IPS-11a (cell line): ENCODE results near the gene ILRUN.
"Not testable (repeated sequence)": the region's sequence is repeated elsewhere in the genome, so short reads cannot be mapped to it uniquely, and the experiment has no call there.

ENCODE experiments used
- H3K4me3 ChIP-seq: one replicate; pipeline ENCODE4 v1.5.1; 2013; ENCODE audit warnings: low read depth, low read length, control low read depth

The ILRUN gene

GRCh38 chr6:34696739-34697543 is at the start of gene ILRUN:
Gene ILRUN (minus strand): TSS chr6:34696767. CDS start chr6:34696603, 164 bp downstream.
- peak within 1 kb of the TSS; percentile 94 for H3K4me3 ChIP-seq

- H3K4me3 ChIP-seq, result no peak overlapping the region
Observed at GRCh38 chr6:34745277-34746103, 48.9 kb upstream of the ILRUN start.

- H3K4me3 ChIP-seq, result not testable (repeated sequence)
Observed at GRCh38 chr6:34744294-34744647, 47.7 kb upstream of the ILRUN start.

- no peak overlapping the region for H3K4me3 ChIP-seq
Observed at GRCh38 chr6:34743625-34744293, 47.2 kb upstream of the ILRUN start.

DNA sequence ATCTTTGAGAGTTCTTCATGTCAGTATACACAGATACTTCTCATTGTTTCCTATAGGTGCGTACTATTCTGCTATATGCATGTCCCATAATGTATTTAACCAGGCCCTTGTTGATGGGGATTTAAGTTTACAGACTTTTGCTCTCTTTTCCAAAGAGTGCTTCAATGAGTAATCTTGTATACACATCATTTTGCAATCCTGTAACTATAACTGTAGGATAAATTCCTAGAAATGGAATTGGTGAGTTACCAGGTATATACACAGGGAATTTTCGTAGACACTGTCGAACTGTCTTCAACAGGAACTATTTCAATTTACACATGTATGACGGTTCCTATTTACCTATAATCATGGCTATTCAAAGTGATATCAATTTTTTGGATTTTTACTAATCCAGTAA is 45.5 kb upstream of the ILRUN start:
- H3K4me3 ChIP-seq, result no peak overlapping the region

GRCh38 chr6:34736823-34737222 is 40.3 kb upstream of the ILRUN start:
- no peak overlapping the region for H3K4me3 ChIP-seq

DNA sequence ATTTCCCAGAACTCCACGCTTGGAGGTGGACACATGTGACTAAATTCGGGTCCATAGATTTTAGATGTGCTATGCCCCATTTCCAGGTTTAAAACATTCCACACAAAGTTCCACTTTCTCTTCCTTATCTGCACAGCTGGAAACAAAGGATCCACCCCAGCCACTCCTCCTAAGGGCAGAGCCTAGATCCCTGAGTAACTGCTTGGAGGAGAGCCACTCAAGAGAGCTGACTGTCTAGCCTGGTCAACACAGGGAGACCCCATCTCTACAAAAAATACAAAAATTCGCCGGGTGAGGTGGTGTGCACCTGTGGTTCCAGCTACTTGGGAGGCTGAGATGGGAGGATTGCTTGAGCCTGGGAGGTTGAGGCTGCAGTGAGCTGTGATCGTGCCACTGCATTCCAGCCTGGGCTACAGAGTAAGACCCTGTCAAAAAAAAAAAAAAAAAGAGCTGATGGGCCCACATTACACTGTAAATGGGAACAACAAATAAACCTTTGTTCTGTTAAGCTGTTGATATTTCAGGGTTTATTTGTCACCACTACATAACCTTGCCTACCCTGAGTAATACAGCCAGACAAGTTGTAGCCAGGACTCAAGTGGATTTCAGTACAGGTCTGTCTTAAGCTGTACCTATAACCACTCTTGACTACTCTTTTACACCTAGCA is 35.0 kb upstream of the ILRUN start:
- no peak overlapping the region for H3K4me3 ChIP-seq

GRCh38 chr6:34729631-34730470 is 33.3 kb upstream of the ILRUN start:
- no peak overlapping the region for H3K4me3 ChIP-seq

GRCh38 chr6:34726055-34726454 is 29.5 kb upstream of the ILRUN start:
- H3K4me3 ChIP-seq, result no peak overlapping the region

GRCh38 chr6:34723203-34723602 is 26.6 kb upstream of the ILRUN start:
- no peak overlapping the region for H3K4me3 ChIP-seq

DNA sequence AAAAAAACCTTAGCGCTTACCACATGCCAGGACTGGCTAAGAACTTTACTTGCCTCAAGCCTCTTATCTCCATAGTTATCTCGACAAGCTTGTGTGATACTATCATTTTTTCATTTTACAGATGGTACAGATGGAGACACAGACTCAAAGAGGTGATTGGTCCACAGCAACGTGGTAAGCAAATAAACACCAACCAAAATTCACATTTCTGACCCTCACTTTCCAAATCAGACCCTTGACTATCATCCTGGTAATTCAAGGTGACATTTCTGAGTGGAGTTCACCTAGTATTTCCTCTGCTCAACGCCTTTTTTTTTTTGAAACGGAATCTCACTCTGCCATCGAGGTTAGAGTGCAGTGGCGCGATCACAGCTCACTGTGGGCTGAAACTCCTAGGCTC is 25.9 kb upstream of the ILRUN start:
- H3K4me3 ChIP-seq, result no peak overlapping the region

- H3K4me3 ChIP-seq, result not testable (repeated sequence)
Observed at GRCh38 chr6:34720160-34720559, 23.6 kb upstream of the ILRUN start.

GRCh38 chr6:34719646-34720045 is 23.1 kb upstream of the ILRUN start:
- H3K4me3 ChIP-seq, result not testable (repeated sequence)

DNA sequence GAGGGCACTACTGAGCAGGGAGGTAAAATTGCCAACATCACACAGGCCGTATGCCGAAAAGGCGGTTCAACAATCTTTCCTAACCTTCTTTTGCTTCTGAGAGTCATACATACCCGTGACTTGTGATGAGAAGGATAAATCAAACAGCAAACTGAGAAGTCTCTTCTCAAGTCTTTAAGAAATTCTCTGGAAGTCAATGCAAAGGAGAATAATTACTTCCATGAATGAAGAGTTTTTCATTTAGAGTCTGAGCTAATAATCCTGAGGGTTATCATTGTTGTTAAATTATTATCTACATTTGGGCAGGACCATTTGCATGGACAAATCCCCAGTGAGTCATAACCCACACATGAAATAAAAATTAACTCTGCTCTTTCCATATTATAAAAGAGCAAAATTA is 22.4 kb upstream of the ILRUN start:
- H3K4me3 ChIP-seq, result no peak overlapping the region

DNA sequence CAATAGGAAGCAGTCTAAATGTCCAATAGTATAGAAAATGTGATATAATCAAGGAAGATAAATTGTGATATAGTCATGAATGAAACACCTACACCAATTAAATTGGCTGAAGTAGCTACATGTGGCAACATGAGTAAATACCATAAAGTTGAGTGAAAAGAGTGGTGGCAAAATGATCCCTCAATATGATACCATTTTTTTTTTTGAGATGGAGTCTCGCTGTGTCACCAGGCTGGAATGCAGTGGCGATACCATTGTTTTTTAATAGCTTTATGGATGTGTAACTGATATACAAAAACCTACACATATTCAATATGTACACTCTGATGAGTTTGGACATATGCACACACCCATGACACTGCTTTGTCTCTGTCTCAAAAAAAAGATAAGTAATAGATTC is 20.9 kb upstream of the ILRUN start:
- H3K4me3 ChIP-seq, result no peak overlapping the region

DNA sequence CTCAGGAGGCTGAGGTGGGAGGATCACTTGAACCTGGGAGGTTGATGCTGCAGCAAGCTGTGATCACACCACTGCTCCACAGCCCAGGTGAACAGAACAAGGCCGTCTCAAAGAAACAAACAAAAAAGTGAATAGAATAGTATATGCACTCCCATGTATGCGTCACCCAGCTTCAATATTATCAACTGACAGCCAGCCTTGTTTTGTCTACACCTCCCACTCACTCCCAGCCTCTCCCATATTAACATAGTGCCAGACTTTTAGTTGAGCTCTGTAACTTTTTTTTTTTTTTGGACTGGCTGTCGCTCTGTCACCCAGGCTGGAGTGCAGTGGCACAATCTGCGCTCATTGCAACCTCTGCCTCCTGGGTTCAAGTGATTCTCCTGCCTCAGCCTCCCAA is 18.1 kb upstream of the ILRUN start:
- H3K4me3 ChIP-seq, result no peak overlapping the region

DNA sequence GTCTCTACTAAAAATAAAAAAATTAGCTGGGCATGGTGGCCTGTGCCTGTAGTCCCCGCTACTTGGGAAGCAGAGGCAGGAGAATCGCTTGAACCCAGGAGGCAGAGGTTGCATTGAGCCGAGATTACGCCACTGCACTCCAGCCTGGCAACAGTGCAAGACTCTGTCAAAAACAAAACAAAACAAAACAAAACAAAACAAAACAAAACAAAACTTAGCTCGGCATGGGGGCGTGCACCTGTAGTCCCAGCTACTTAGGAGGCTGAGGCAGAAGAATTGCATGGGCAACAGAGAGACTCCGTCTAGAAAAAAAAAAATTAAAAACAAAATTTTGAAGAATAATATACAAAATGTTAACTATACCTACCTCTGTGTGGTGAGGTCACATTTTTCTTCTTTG is 16.3 kb upstream of the ILRUN start:
- H3K4me3 ChIP-seq, result not testable (repeated sequence)

GRCh38 chr6:34709386-34709785 is 12.8 kb upstream of the ILRUN start:
- H3K4me3 ChIP-seq, result no peak overlapping the region

DNA sequence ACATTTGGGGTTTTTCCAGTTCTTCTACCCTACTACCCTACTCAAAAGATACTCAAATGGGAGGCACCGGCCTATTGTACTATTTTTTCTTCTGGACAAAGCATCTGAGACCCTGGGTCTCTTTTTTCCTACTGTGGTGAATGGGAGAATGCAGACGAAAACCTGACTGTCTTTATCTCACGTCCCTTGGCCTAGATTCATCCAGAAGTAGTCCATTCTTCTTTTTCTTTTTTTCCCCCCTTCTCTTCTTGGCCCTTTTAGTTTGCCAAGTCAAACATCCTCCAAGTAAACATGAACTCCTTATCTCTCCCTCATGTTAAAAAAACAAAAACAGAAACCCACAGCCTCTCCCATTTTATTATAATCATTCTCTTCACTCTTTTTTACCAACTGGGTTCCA is 8.7 kb upstream of the ILRUN start:
- H3K4me3 ChIP-seq, result no peak overlapping the region

GRCh38 chr6:34701199-34701598 is 4.6 kb upstream of the ILRUN start:
- H3K4me3 ChIP-seq, result no peak overlapping the region
